ENCODE results near the gene CYB5B.

Gene CYB5B, protein sequence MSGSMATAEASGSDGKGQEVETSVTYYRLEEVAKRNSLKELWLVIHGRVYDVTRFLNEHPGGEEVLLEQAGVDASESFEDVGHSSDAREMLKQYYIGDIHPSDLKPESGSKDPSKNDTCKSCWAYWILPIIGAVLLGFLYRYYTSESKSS

DNA sequence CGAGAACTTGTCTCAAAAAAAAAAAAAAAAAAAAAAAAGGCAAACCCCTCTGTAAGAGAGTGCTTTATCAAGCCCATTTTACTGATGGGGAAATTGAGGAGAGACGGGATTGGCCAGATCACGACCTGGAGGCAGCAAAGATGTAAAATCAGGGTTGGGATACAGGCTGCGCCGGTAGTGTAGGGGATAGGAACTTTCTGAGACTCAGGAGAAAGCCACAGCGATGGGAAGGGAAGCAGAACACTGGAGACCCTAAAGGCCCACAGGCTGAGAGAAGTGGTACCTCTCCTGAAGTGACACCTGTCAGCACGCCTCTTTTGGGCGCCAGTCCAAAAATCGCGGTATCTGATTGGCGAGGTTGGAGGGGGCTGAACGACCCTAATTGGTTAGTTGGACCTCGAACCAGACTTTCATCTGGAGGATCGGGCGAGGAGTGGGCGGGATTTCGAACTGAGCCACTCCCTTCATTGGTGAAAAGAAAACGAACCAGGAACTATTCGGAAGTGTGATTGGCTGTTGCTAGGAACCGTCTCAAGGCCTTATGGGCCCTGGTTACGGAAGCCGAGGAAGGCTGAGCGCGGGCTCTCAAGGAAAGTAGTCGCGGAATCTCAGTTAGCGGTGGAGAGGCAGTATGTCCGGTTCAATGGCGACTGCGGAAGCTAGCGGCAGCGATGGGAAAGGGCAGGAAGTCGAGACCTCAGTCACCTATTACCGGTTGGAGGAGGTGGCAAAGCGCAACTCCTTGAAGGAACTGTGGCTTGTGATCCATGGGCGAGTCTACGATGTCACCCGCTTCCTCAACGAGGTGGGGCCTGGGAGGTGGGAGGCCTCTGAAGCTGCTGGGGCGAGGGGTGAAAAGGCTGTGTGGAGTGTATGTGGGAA, at the start of gene CYB5B:
Gene CYB5B (plus strand): TSS at position 567 of the 882 bp plus-strand sequence. CDS start 65 bp downstream, at position 632.
- peak; percentile 71 to 93 for DNase-seq

DNA sequence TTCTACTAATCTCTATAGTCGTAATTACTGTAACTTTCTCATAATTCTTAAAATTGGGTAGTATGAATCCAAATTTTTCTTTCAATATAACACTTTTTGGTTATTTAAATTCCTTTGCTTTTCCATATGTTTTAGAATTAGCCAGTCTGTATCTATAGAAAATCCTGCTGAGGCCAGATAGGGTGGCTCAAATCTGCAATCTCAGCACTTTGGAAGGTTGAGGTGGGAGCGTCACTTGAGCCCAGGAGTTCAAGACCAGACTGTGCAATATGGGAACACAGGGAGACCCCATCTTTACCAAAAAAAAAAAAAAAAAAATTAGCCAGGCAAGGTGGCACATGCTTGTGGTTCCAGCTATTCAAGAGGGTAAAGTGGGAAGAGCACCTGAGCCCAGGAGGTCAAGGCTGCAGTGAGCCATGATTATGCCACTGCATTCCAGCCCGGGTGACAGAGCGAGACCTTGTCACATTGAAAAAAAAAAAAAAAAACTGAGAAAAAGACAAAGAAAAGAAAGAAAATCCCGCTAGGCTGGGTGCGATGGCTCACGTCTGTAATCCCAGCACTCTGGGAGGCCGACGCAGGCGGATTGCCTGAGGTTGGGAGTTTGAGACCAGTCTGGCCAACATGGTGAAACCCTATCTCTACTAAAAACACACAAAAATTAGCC, 47.9 kb upstream of the CYB5B start:
- no peak for DNase-seq

DNA sequence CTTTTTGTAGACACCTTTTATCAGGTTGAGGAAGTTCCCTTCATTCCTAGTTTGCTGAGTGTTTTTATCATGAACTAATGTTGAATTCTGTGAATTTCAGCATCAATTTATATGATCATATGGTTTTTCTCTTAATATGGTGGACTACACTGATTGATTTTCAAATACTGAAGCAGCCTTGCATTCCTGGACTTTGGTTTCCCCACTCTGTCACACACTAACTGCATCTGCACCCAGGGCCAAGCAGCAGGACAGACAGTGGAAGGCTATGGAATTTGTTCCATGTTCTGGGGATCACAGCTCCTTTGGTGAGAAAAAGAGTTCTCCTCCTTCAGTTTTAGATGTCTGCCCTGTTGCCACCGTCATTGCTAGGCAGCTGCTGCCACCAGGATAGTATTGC, 46.4 kb upstream of the CYB5B start:
- no peak for DNase-seq

DNA sequence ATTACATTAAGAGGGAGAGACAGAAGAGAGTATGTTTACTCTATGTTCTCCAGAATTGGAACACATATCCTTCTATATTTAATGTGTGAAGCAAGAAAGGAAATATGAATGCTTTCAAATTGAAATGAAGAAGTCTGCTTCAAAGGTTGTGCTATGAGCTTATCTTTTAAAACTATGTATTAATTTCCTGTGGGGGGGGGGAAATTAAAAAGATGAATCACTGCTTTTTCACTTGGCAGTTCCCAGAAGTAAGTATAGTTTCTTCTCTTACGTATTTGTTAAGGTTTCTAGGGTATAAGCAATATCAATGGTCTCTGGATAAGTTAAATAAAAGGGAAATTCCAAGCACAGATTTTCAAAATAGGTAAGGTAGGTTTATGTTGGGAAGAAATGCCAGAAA, 45.7 kb upstream of the CYB5B start:
- no peak for DNase-seq

DNA sequence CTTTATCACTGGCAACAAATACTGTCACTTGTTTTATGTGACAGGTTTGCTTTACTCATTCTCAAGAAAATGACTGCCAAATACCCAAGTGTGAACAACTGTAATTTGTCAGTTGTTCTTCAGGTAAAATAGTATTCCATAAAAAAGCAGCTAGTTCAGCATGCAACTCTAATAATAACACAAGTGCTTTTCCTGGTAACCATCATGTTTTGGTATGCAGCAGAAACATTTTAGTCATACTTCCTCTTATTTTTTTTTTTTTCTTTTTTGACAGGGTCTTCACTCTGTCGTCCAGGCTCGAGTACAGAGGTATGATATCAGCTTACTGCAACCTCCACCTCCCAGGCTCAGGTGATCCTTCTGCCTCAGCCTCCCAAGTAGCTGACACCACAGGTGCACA, 43.2 kb upstream of the CYB5B start:
- no peak for DNase-seq

DNA sequence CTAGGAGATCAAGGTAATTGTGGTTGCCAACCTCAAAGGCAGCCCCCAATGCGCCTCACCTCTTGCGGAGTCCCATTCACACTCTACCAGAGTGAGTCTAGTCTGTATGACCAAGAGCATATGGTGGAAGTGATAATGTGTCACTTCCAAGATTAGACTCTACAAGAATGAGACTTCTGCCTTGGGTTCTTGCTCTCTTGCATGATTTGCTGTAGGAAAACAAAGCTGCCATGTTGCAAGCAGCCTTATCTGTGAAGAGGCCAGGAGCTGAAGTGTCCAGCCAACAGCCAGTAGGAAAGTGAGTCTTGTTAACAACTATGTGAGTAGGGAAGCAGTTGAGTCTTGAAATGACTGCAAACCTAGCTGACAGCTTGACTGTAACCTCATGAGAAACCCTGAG, 42.0 kb upstream of the CYB5B start:
- no peak for DNase-seq

DNA sequence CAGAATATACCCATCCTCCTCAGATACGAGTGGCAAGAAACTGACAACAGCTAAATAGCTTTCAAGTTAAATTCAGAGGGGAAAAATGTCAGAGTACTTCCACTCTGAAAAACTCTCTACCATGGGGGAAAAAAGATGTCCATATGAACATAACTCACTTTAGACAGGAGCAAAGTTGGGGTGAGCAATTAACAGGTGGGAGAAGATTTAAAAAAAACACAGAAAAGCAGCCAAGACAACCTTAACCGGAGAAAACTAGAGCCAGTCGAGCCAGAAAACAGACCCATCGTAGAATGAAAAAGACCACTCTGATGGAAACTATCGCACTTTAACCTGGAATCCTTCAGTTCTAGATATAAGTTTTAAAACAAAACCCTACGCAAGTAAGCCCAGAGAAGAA, 39.4 kb upstream of the CYB5B start:
- no peak for DNase-seq

DNA sequence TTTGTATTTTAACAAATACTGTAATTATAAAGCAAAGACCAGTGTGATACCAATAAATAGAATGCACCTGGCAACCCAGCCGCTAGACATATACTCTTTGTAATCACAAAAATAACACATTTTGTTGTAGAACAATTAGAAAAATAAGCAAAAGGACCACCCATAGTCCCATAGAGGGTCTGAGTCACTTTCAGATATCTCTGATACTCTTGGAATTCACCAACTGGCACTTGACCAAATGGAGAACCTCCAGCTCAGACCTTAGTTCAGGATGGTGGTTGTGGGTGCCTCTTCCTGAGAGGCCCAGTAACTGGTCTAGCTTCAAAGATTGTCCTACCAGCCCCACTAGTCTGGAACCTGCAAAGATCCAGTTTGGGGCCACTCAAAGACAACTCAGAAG, 37.8 kb upstream of the CYB5B start:
- DNase-seq = no peak

DNA sequence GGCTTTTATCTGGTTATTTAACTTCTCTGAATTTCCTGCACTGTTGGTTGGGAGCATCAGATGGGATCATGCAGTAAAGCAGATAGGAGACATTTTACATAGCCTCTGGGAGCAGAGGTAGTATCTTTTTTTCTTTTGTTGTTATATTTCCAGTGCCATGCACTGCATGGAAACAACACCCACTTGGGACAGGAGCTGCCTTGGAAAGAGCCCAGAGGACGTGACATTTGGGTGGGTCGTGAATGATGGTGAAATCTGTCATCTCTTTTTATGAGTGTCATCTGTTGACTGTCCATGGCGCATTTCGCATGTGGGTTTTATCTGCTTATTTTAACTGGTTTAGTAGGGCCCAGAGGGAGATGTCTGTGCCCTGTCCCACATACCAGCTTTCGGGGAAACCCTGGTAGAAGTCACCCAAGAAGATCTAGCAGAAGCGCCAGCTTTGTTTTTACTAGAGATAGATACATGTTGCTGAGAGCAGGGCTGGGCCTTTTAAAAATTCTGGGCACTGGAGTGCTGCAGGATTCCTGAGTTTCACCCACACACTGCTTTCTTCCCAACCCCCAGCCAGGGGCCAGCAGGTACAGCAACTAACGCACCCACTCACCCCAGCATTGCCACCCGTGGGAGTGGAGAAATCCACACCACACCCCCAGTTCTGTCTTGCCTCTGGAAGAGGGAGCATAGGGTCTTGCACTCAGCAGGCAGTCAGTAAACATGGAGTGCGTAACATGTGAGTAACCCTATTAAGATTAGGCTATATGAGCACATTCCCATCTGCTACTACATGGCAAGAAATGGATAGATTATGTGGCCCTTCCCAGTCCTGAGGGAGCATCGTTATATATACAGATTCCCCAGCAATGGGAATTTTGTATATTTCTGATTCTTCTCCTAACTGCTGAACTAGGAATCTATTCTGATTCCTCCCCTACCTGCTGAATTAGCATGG, 30.2 kb upstream of the CYB5B start:
- no peak for DNase-seq

DNA sequence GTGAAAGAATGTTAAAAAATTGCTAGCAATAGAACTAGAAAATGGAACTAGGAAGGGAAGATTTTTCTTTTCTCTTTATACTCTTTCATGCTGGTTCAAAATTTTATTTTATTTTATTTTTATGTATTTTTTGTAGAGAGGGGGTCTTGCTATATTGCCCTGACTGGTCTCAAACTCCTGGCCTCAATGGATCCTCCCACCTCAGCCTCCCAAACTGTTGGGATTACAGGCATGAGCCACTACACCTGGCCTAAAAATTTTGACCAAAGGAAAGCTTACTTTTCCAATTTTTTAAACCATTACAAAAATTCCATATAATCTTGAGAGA, 28.6 kb upstream of the CYB5B start:
- DNase-seq = no peak

DNA sequence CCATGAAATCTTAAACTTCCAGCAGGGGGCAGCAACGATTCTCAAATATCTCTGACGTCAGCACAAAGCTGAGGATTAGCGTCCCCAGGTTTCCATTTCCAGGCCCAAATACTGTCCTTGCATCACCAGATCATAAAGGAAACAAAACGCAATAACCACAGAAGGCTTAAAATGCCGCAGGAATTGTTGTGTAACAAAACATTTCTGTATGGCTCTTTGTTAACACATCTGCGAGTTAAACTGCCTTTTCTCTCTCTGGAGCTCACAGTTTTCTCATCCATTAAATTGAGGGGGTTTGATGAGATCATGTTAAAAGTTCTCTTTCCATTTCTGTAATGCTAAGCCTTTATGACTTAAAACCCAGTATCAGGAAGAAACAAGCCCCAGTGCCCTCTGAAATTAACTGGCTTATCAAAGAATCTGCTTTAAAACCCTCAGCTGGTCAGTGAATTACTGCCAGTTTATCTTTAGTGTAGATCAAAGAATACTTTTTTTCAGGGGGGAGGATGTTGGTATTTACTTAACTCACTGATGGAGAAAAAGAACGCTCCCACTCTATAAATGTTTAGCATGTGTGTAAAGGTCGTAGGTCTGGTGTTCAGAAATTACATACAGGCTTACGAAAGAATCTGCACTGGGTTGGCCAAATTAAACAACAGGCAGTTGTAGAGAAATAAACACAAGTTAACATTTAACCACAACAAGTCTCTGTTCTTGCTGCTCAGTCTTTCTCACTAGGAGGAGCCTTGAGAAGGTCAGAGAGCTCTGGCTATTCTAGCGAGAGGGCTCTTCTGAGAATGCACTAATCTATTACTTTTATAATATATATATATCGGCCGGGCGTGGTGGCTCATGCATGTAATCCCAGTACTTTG, 28.0 kb upstream of the CYB5B start:
- peak in 1 of 2 experiments; percentile 38 for DNase-seq

DNA sequence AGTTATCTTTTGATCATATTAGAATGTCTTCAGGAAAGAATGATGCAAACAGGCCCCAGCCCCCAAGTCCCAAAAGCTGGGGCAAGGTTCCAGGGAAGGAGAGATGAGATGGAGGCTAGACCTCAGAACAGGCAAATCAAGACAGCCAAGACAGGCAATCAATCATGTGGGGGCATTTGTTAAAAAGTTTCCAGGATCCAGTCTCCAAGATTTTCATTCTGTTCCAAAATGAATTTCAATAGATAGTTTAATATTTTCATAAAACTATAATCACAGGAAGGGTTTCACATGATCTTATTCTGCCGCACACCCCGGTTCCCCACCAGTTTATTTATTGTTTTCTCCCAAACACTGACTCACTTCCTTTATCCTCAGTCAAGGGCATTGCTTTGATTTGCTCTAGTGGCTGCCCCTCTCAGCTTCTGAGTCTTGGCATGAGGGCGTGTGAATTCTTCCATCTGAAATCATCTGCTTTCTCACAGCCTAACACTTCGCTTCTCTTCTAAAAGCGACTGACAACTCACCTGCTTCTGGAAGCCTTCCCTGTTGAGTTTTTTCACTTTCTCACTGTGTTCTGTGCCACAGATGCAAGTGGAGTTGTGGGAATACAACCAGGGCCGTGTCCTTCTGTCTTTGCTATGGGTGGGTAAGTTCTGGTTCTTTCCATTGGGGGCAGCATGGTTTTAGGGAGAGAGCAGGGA, 26.4 kb upstream of the CYB5B start:
- DNase-seq = no peak

DNA sequence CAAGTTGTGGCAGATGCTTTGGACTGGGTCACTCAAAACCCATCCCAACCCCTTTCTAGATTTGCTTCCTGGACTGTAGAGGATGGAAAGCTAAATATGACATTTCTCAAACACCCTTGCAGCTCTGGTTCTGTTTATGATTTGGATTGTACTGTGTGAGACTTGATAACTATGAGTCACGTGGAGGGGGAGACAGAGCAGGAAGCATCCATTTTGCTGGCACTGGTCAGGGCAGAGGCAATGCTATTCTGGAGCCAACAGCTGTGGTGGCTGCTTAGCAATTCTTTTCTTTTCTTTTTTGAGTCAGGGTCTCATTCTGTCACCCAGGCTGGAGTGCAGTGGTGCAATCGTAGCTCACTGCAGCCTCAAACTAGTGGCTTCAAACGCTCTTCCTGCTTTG, 25.1 kb upstream of the CYB5B start:
- DNase-seq = no peak

DNA sequence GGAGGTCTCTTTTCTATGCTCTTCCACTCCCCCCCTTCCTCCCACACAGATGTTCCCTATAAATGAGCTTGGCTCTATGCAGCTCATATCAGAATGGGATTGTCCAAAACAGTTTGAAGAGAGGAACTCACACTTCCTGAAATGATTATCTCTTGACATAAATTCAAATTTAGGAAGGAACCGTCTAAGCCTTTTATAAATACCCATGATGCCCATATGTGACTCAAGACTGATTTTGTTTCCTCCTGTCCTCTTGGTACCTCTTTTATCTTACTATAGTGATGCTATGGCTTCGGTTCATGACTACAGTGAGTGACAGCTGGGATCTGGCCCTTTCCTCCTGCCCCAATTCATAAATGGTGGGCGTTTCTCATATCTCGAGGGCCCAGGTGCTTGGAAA, 22.0 kb upstream of the CYB5B start:
- no peak for DNase-seq

DNA sequence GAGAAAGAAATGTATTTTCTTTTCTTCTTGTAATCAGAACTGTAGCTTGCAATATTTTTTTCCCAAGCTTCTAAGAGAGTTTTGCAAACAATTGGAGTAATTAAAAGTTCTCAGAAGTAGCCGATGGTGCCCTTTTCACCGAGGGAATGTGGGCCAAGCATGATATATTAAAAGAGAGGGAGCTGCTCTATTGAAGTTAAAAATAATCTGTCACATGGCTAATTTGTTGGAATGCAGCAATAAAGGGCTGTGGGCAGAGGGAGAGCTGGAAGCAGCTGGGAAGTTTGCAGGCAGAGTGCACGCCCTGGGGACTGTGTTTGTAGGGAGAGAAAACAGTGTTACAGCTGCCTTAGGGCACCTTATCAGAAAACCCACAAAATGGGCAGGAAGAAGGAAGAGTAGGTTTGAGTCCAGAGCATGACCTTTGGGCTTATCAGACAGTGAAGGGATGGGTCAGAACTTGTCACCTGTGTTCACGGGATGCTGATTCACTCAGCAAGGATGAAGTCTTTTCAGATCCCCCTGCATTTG, 20.1 kb upstream of the CYB5B start:
- DNase-seq = no peak

DNA sequence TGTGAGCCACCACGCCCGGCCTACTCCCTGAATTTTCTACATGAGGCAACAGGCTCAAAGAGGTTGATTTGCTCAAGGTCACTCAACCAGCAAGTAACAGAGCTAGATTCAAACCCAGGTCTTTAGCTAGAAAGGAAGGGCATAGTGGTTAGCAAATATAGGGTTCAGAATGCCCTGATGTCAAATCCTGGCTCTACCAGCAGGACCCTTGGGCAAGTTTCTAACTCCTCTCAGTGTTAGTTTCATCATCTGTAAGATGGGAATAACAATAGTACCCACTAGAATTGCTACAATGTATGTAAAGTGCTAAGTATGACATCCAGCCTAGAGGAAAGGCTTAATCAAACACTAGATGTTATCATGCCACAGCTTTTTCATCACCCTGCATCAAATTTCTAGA, 19.1 kb upstream of the CYB5B start:
- no peak for DNase-seq

DNA sequence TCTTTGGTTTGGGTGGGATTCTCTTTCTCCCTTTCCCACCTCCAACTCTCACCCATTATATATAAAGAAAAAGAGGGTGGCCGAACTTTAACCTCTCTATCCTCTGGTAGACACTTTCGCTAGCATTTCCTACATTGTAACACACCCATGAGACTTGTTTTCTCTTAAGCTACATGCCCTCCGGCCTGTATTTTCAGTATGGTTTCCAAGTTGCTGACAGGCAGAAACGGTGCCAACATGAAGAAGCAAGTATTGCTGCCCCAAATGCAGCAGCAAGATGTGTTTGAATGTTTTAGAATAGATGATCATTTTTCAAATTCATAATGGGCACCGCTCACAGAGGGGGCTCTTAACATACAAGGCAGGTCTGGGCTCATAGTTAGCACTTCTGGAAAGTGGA, 18.7 kb upstream of the CYB5B start:
- DNase-seq = no peak

DNA sequence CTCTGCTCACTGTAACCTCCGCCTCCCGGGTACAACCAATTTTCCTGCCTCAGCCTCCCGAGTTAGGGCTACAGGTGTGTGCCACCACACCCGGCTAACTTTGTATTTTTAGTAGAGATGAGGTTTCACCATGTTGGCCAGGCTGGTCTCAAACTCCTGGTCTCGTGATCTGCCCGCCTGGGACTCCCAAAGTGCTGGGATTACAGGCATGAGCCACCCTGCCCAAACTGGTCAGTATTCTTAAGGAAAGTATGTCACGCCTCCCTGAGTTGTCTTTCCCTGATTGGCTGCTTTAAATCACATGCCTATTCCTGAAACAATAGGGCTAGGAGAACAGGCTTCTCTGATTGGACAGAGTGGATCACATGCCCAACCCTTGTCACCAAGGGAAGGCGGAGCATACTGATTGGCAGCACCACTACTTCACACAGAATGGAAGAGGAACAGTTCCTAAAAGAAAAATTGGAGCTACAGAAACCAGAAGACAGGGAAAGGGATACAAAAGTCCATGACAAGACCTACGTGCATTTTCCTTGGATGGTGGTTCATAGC, 17.6 kb upstream of the CYB5B start:
- no peak for DNase-seq

DNA sequence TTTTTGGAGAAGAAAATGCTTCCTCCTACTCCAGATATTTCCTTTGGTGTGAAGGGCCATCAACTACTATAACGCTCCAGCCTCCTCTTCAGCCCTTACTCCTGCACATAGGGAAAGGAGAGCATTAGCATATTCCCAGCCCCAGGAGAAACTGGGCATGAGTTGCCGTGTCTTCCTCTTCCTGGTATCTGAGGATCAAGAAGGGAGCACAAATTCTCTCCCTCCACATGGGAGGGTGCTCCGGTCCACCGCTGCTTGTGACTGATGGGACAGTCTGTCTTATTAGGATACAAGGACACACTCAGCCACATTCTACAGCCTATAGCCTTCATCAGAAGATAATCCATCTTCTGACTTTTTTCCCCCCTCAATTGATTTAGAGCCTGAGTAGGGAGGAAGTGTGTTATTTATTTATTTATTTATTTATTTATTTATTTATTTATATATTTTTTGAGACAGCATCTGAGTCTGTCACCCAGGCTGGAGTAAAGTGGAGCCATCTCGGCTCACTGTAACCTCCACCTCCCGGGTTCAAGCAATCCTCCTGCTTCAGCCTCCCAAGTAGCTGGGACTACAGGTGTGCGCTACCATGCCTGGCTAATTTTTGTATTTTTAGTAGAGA, 16.6 kb upstream of the CYB5B start:
- DNase-seq = no peak

DNA sequence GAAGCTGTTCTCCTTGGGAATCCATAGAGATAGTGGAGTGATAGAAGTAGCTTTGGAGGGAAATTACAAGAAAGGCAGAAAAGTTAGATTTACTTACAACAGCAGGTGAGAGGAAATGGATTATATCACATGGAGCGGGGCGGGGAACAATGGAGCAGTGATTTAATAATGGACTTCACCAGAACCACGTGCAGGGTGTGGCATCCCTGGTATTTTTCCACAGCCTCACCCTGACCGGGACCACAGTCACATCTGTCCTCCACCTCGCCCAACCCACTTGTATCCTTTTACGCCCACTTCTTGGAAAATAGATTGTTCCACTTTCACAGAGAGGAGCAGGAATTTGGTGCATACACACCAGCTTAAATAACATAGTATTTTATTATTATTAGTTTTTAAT, 15.9 kb upstream of the CYB5B start:
- no peak for DNase-seq
